HEK293 (cell line): ENCODE data around the gene UTP25.

Experiments
- CTCF ChIP-seq: fragments of 450-650 bp; formaldehyde crosslinking; IDR thresholded peaks from 2 replicates; pipeline ENCODE4 v1.5.1; 2016; ENCODE audit warnings: missing biosample characterization, missing genetic modification characterization
- PATZ1 ChIP-seq: fragments of 450-650 bp; formaldehyde crosslinking; IDR thresholded peaks from 2 replicates; pipeline ENCODE4 v1.5.1; 2016; ENCODE audit warnings: missing biosample characterization, missing genetic modification characterization
- PRDM2 ChIP-seq: fragments of 450-650 bp; formaldehyde crosslinking; IDR thresholded peaks from 2 replicates; pipeline ENCODE4 v1.5.1; 2016; ENCODE audit warnings: missing biosample characterization, missing genetic modification characterization, borderline replicate concordance
- RBAK ChIP-seq: fragments of 450-650 bp; formaldehyde crosslinking; IDR thresholded peaks from 2 replicates; pipeline ENCODE4 v1.5.1; 2016; ENCODE audit warnings: missing biosample characterization, missing genetic modification characterization
- ZNF121 ChIP-seq: fragments of 450-650 bp; formaldehyde crosslinking; IDR thresholded peaks from 2 replicates; pipeline ENCODE4 v1.5.1; 2016; ENCODE audit warnings: missing biosample characterization, missing genetic modification characterization
- ZNF169 ChIP-seq: fragments of 450-650 bp; formaldehyde crosslinking; IDR thresholded peaks from 2 replicates; pipeline ENCODE4 v1.5.1; 2016; ENCODE audit warnings: missing biosample characterization, missing genetic modification characterization
- ZNF433 ChIP-seq: fragments of 450-650 bp; formaldehyde crosslinking; IDR thresholded peaks from 2 replicates; pipeline ENCODE4 v1.5.1; 2016; ENCODE audit warnings: missing biosample characterization, missing genetic modification characterization, low read depth
- ZNF514 ChIP-seq: fragments of 450-650 bp; formaldehyde crosslinking; IDR thresholded peaks from 2 replicates; pipeline ENCODE4 v1.5.1; 2016; ENCODE audit warnings: missing biosample characterization, missing genetic modification characterization
- ZNF776 ChIP-seq: fragments of 450-650 bp; formaldehyde crosslinking; IDR thresholded peaks from 2 replicates; pipeline ENCODE4 v1.5.0; 2017; ENCODE audit warnings: missing biosample characterization, missing genetic modification characterization, borderline replicate concordance

- TF ChIP-seq RBAK: no peak
- no peak for TF ChIP-seq ZNF514 (tag by site-specific recombination)
- TF ChIP-seq ZNF433 (tag by site-specific recombination): no peak
- no peak for TF ChIP-seq PRDM2 (tag by site-specific recombination)
- no peak for TF ChIP-seq PATZ1
- no peak for TF ChIP-seq ZNF121 (tag by site-specific recombination)
- TF ChIP-seq CTCF (tag by site-specific recombination): no peak
- no peak for TF ChIP-seq ZNF776 (tag by site-specific recombination)
- TF ChIP-seq ZNF169 (tag by site-specific recombination): no peak
Measured at GRCh38 chr1:209789245-209789644, 38.5 kb upstream of the UTP25 start.
